ENCODE results near the gene MAEA.
"Not testable (repeated sequence)": the region's sequence is repeated elsewhere in the genome, so short reads cannot be mapped to it uniquely, and the experiment has no call there.

Gene MAEA

DNA sequence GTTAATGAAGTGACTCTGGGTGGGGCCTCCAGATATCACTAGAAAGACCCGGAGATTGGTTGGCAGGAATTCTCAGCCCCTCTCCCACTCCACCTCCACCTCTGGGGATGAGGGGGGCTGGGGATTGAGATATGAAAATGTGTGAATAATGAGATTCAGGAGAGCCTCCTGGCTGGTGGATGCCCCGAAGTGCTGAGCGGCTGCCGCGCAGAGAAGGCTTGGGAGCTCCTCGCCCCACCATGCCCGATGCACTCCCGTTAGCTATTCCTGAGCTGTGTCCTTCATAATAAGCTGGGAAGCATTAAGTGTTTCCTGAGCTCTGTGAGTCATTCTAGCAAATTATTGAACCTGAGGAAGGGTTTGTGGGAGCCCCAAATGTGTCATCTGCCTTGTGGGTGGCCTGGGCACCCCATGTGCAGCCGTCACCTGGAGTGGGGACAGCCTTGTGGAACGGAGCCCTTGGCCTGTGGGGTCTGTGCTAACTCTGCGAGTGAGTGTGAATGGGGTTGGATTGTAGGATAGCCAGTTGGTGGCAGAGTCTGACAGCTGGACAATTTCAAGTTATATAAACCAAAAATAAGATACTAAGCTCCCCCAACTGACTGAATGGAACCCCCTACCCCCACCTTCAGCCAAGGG, 4.4 kb upstream of the MAEA start:
- DNase-seq = no peak

GRCh38 chr4:1285790-1286553, 3.7 kb upstream of the MAEA start:
- peak; percentile 37 to 42 for DNase-seq

DNA sequence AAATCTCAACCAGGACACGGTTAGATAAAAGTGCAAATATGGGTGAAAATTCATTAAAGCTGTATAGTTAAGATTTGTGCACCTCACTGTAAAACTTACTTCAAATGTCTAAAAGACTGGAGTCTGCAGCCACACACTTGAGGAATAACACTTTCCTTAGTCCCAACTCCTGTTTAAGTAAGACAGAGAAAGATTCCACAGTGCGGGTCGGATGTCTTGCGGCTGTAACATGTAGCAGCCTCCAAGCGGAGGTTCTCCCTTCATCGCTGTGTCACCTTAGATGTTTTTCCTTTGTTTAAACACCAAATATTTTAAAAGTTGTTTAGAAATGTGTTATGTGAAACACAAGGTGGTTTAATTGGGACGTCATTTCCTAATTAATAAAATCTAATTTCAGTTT, 905 bp upstream of the MAEA start:
- DNase-seq = no peak

DNA sequence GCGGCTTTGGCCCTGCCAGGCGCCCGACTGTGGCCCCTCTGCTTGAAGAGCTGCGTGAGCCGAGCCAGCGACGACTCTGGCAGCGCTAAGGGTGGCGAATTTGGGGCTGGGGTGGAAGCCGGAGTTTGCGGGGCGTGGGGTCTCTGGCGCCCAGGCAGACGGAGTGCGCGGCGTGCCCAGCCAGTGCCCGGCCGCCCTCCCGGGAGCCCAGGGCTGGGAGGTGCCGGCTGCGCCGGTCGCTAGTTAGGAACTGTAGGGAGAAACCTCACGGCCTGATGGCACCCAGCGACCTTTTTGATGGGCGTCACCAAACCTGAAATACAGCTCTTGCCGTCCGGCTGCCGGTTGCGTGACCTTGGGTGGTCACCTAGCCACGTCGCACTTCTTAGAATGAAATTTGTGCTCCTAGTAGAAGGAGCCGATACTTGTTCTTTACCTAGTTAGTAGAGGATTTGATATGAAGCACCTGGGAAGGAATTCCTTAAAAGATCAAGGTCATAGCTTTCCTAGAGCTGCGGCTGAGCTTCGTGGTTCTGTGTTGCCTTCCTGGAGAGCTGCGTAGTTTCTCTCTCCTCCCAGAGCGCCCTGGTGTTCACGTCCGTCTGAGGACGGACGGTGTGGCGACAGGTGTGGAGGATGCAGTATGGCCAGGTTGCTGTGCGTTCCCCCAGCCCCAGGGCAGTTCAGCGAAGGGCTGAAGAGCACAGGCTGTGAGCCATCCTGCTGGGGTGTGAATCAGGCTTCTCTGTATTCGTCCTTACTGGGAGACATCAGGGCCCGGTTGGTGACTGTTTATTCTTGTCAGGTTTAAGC, 680 bp downstream of the MAEA start:
- no peak for DNase-seq

GRCh38 chr4:1291091-1291490, 1.4 kb downstream of the MAEA start:
- no peak for DNase-seq

DNA sequence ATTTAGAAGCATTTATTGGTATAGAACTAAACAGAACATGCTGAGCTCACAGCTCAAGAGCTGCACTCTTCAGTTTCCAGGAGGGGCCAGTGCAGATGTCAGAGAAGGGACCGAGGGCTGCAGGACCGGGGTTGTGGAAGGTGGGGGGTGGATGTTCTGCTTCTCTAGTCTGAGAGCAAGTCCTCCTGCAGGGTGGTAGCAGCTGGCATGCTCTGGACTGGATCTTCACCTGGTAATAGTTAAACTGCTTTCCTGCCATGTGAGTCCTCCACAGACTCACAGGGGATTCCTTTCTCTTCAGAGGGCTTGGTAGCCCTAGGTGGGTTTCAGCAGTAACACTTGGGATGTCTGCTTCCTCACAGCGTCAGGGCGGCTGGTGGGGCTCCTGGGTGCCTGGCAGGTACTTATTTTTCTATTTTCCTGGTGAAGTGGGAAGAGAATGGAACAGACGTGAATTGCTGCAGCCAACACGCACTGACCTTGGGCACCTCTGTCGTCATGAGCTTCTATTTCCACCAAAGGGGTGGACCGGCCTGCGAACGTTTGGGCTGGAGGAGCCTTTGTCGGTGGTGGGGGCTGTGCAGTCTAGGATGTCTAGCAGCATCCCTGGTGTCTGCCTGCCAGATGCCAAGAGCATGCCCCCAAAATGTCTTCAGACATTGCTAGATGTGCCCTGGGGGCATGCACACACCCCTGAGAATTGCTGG, 2.5 kb downstream of the MAEA start:
- DNase-seq = no peak

DNA sequence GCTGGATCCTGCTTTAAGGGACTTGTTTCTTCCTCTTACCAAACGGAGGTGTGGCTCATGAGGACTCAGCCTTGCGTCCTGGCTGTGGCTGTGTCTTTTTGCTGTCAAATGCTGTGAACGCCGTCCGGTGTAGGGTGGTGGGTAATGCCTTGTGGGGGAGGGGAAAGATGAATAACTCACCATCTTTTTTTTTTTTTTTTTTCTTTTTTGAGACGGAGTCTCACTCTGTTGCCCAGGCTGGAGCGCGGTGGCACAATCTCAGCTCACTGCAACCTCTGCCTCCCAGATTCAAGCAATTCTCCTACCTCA, 3.0 kb downstream of the MAEA start:
- DNase-seq = not testable (repeated sequence)

GRCh38 chr4:1293531-1293941, 3.8 kb downstream of the MAEA start:
- no peak for DNase-seq

- no peak for DNase-seq
Observed at GRCh38 chr4:1293991-1294390, 4.3 kb downstream of the MAEA start.

DNA sequence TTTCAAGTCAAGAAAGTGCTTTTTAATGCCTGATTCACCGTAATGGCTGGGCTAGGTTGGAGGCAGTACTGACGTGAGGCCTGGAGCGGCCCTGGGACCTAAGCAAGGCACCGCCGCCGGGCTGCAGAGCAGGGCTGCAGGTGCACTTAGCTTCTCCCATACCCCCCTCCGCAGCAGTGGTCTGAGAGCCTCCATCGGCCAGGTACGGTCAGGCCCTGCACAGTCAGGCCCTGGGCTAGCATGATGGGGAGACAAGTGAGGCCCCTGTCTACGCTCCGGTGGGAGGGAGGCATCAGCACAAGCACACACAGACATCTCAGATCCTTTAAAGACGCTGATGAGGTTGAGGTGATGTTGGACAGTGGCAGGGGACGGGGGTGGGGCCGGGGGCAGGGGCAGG, 4.7 kb downstream of the MAEA start:
- DNase-seq = no peak

DNA sequence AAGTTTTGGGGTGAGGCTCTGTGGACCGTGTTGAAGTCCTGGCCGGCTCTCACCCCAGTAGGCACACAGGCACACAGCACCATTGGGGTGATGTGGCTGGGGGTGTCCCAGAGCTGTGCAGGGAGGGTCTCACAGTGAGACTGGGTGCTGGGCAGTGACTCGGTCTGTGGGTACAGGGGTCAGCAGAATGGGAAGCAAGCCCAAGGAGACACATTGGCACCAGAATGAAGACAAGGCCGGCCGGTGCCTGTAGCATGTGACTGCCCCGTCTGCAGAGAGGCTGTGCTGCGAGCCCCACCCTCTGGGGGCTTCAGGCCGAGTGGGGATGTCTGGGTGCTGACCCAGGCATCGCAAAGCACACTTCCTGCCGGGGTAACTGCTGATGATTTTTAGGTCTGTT, 5.2 kb downstream of the MAEA start:
- DNase-seq = no peak

DNA sequence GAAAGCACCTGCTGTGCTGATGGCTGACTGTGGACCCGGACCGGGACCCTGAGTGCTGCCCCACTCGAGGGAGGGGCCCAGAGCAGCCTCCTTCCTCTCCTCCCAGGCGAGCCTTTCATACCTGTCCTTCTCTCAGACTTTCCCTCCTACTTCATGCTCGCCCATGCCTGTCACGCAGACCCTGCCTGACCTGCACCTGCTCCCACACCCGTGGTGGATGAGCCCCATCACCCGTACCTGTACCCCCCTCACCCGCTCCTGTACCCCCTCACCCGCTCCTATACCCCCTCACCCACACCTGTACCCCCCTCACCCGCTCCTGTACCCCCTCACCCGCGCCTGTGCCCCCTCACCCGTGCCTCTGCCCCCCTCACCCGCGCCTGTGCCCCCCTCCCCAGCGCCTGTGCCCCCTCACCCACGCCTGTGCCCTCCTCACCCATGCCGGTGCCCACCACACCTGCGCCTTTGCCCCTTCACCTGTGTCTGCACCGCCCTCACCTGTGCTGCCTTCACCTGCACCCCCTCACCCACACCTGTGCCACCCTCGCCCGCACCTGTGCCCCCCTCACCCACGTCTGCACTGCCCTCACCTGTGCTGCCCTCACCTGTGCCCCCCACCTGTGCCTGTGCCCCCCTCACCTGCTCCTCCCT, 5.8 kb downstream of the MAEA start:
- no peak for DNase-seq

DNA sequence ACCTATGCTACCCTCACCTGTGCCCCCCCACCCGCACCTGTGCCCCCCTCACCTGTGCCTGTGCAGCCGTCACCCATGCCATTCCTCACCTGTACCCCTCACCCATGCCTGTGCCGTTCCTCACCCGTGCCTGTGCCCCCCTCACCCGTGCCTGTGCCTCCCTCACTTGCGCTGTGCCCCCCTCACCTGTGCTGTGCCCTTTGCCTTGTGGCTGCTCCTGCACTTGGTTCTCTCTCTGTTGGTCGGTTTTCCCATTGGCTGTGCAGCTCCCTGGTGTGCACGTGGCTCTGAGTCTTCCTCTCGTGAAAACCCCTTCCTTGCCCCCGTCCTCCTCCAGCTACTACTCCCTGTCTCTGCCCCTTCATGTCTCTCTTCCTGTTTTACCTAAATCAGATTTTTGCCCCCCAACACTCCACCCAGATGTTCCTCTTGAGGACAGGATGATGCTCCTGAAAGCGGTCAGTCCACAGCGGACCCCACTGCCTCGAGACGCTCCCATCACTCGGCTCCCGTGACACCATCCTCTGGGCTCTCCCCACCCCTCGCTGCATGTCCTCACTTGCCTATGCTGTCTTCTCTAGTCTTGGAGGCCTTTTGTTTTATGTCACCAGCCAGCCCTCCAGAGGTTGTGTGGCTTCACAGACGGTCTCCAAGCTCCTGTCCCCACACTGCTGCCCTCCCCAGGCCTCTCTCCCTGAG, 6.8 kb downstream of the MAEA start:
- no peak for DNase-seq

GRCh38 chr4:1297023-1297395, 7.3 kb downstream of the MAEA start:
- no peak for DNase-seq

DNA sequence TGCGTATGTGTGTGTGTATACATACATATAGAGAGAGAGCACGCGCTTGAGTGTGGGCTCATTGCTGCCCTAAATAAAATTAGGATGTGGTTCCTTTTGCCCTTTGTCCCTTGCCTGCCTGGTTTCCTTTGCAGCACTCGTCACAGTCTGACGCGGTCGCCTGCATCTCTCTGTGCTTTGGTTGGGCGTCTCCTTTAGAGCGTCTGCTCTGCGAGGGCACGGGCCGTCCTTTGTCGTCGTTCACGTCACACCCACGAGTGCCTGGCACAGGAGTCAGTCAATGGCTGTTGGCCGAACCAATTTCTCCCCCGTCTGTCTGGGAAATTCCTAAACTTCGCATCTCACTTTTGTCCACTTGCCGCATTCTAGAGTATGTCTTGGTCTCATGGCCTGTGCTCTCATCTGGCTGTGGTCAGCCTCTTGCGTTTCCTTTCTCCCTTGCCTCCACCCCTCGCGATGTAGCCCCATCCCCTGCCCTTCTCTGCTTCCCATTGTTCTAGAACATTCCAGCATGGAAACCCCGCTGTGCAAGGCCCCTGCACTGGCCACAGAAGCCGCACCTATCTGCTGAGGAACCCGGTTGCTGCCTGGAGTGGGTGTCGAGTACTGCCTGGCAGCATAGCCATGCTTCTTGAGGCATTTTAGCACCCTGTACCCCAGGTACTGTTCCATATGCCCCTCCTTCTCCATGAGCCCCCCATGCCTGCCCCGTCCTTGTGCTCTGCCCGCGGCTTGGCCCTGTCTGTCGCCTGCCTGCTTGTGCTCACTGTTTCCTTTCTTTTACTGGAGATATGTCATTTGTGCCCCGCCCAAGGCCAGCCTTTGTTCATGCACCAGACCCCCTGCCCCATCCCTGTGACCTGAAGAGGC, 8.0 kb downstream of the MAEA start:
- no peak for DNase-seq

DNA sequence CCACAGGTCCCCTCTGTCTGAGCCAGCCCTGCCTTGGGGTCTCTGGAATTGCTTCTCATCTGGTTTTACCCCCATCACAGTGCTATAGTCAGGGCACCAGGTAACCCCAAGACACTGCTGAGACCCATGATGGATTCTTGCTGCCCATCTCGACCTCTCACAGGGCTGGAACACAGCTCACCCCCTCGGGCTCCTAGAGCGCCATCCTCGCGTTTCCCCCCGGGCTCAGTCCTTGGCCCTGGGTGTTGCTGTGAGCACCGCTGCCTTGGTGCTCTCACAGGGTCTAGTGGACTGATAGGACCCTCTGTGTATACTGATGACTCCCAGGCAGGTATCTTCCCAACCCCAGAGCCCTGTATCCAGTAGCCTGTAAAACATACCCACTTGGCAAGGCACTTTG, 8.8 kb downstream of the MAEA start:
- DNase-seq = no peak

- DNase-seq = no peak
Observed at GRCh38 chr4:1299301-1299860, 9.7 kb downstream of the MAEA start.

GRCh38 chr4:1300466-1301455, 11.1 kb downstream of the MAEA start:
- DNase-seq = peak; percentile 31 to 87

- no peak for DNase-seq
Observed at GRCh38 chr4:1302159-1302558, 12.5 kb downstream of the MAEA start.

GRCh38 chr4:1305261-1305711, 15.6 kb downstream of the MAEA start:
- no peak for DNase-seq

All from CD4-positive, alpha-beta T cell treated with Interleukin-4 for 1 hour (primary cell).